NCI-H2227 (cell line): ENCODE results near the gene MRTFB.

Source experiments
- DNase-seq: peaks from one replicate; lab custom pipeline; 2025; ENCODE audit not compliant: unreplicated experiment; lab: John Stamatoyannopoulos, UW

Gene MRTFB

GRCh38 chr16:14131774-14132695 is 60.9 kb downstream of the MRTFB start:
- DNase-seq: no peak

GRCh38 chr16:14132696-14133048 is 61.6 kb downstream of the MRTFB start:
- DNase-seq: no peak

- no peak for DNase-seq
Measured at GRCh38 chr16:14133907-14134306, 62.8 kb downstream of the MRTFB start.

DNA sequence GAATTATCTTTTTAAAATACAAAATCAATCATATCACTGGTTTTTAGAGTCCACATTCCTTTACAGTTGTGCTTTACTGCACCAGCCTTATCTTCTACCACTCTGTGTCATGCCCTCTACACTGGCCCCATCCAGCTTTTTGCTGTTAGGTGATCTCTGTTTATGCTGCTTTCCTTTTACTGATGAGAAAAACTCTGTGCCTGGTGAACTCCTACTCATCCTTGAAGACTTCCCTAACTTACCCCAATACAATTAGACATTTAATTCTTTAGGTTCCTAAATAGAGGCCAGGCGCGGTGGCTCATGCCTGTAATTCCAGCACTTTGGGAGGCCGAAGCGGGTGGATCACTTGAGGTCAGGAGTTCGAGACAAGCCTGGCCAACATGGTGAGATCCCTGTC is 64.6 kb downstream of the MRTFB start:
- no peak for DNase-seq

DNA sequence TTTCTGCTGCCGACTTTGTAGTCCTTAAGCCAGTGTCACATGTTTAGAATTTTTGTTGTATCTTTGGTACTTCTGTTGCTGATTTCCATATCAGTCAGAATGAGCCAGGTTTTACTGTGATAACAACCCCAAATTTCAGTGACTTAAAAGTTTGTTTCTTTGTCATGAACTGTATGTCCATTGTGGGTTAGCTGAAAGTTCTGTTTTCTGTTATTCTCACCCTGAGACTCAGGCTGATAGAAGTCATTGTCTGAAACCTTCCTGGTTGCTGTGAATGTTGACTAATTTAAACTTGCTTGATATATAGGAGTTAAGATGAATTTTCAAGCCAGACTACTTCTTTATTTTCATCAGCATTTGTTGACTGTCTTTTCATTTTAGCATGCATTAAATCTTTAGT is 68.8 kb downstream of the MRTFB start:
- DNase-seq: no peak

DNA sequence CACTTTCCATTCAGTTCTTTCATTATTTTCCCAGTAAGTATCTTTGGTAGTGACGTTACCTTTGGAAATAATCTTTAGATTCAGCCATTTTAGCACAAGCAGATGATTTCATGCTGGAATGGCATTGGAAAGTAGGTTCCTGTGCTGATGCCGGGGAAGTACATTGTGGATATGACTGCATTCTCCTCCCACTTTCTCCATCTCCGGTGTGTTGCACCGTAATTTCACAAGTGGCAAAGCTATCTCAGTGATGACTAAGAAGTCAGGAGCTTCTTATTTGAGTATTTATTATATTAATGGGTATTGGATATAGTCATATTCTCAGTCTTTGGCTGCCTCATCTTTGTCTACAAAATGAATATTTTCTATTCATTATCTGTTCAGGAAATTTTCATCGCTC is 69.8 kb downstream of the MRTFB start:
- DNase-seq: no peak

GRCh38 chr16:14146445-14146844 is 75.3 kb downstream of the MRTFB start:
- no peak for DNase-seq

- no peak for DNase-seq
Measured at GRCh38 chr16:14148016-14148415, 76.9 kb downstream of the MRTFB start.

GRCh38 chr16:14148569-14148968 is 77.5 kb downstream of the MRTFB start:
- DNase-seq: no peak

GRCh38 chr16:14150796-14151195 is 79.7 kb downstream of the MRTFB start:
- no peak for DNase-seq

DNA sequence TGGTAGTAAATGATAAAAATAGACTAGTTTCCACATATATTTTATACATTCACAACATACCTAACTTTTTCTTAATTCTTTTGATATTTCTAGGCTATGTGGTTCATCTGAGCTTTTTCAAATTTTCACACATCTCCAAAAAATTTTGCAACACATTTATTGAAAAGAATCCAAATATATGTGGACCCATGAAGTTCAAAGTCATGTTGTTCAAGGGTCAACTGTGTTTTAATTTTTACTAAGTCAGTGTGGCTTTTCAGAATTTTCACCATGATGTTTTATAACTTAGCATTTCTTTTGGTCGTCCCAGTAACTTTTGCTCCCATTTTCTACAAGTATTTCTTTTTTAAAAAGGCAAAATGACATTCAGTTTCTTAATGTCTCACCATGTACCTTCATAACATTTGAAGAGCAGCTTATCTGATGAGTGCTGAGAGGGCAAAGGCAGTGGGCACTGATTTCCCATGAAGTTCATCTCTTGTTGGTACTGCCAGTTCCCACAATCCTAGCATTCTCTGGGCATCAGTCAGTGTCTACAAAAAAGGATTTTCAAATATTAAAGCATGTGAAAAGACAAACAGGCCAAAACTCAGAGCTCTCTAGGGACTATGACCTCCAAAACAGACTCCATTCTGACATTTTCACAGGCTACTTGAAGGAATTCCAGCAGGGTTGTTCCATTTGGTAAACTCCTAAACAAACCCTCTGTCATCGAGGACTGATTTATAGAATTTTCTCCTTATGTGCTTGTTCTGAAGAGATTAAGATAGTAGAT is 80.3 kb downstream of the MRTFB start:
- no peak for DNase-seq

GRCh38 chr16:14155572-14156190 is 84.6 kb downstream of the MRTFB start:
- DNase-seq: no peak

GRCh38 chr16:14164916-14165662 is 94.0 kb downstream of the MRTFB start:
- DNase-seq: no peak

- DNase-seq: no peak
Measured at GRCh38 chr16:14168146-14168545, 97.0 kb downstream of the MRTFB start.

GRCh38 chr16:14172200-14172809 is 101.2 kb downstream of the MRTFB start:
- DNase-seq: no peak

DNA sequence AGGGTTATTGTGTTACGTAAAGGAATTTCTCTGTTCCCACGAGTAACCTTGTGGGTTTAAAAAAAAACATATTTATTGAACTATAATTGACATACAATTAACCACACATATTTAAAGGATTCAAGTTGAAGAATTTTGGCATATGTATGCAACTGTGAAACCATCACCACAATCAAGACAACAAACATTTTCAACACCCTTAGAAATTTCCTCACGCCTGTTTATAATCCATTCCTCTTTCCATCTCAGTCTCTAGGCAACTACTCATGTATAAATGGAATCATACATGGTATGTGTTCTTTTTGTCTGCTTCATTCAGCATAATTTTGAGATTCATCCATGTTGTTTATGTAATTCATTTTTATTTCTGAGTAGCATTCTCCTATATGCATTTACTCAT is 104.0 kb downstream of the MRTFB start:
- DNase-seq: no peak

- DNase-seq: no peak
Measured at GRCh38 chr16:14177704-14178103, 106.6 kb downstream of the MRTFB start.

DNA sequence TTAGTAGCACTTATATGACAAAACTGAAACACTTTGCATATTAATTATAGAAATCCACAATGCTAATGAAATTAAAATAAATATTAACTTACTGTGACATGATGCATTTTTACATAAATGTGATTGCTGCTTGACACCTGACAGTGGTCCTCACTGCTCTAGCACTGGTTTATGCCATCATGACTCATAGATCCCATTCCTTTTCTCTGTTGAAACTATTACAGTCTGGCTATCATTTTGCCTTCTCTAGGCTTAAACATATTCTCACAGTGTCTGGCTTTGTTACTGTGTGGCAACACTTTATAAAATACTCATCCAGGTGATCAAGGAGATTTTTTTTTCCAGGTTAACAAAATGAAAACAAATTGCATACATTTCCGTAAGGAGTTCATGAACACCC is 108.0 kb downstream of the MRTFB start:
- no peak for DNase-seq

GRCh38 chr16:14180481-14180944 is 109.4 kb downstream of the MRTFB start:
- DNase-seq: no peak

- no peak for DNase-seq
Measured at GRCh38 chr16:14181371-14182050, 110.4 kb downstream of the MRTFB start.
